GM21737 (cell line): ENCODE data around the gene PURB.
"Not testable (repeated sequence)": the region's sequence is repeated elsewhere in the genome, so short reads cannot be mapped to it uniquely, and the experiment has no call there.

Source experiments
- ATAC-seq: cut with Tn5 transposase; IDR thresholded peaks from one replicate; pipeline ENCODE4 v1.9.1; 2021; ENCODE audit warnings: mild to moderate bottlenecking, moderate library complexity; ENCODE audit not compliant: unreplicated experiment

PURB gene

DNA sequence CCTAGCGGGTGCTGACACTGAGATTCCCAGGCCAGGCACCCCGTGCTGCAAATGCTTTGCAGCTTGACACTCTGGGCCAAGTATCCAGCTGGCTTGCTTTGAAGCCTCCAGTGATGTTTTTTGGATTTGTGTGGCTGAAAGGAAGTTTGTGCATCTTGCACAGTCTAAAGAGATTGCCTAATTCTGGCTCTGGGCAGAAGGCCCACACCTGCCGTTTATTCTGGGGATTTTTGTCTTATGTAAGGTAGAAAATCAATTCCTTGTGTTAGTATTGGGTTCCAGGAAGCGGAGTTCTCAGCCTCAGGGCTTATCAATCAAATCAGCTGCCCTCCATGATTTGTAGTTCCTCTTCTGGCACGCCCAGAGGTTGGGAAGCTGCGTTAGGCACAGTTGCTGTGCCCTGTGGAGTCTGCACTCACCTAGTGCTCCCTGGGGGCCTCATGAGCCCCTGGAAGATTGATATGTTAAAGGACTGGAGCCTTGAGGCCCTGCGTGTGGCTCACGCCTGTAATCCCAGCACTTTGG is 8.4 kb upstream of the PURB start:
- no peak for ATAC-seq

DNA sequence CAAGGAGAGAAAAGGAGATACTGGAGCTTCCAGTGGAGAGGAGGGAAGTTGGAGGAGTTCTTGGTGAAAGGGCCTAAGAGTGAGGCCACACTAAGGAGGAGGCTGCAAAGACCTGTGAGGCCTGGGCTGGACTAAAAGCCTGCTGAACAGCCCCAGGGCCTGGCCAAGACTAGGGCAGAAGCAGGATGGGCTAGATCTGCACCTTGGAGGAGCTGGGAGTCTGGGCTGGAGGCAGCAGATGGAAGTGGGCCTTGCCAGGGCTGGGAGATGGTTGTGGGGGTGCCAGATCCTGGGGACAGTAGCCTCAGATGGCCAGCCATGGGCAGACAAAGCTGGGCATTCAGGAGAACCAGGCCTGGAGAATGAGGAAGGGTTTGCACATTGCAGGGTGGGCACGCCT is 6.5 kb upstream of the PURB start:
- ATAC-seq = no peak

DNA sequence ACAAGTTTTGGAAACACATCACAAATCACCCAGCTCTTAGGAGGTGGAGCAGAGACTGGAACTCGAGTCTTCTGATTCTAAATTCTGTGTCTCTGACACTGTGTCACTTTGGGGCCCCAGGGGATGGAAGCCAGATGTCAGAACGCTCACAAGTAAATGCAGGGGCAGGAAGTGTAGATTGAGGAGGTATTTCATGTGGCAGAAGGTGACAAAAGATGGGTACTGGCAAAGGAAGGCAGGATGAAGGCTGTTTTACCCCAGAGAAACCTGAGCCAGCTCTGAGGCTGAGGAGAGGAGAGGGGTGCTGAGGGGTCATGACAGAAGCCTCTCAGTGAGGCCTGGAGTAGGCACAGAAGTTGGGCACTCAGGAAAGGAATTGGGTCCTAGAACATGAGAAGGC is 6.0 kb upstream of the PURB start:
- no peak for ATAC-seq

DNA sequence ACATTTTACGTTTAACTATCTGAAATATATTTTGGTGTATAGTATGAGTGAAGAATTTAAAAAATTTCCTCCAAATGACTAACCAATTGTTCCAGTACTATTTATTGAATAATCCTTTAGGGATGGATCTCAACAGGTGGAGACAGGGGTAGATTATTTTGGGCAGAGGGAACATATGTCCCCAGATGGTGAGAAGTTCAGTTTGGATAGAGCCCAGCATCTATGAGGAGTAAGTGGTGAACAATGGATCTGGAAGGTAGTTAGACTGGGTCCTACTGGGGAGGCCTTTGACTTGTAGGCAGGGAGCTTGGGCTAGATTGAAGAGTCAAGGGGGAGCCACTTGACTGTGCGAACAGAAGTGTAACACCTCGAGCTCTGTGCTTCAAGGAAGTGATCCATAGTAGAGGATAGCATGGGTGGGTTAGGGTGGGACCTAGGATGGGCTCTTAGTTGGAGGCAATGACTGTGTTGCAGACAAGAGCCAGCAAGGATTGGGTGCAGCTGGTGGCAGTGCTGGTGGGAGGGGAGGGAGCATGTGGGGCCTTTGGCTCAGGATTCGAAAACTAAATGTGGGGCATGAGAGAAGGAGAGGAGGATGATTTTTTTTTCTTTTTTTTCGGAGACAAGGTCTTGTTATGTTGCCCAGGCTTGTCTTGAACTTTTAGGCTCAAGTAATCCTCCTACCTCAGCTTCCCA is 3.9 kb upstream of the PURB start:
- ATAC-seq = no peak

DNA sequence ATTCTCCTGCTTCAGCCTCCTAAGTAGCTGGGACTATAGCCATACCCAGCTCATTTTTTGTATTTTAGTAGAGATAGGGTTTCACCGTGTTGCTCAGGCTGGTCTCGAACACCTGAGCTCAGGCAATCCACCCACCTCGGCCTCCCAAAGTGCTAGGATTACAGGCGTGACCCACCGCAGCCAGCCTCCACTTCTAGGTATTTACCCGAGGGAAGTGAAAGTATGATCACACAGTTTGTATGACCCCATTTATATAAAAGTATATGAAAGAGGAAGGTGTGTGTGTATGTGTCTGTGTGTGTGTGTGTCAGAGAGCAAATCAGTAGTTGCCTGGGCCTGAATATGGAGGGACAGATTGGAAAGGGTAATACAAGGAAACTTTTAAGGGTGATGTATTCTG is 2.0 kb upstream of the PURB start:
- ATAC-seq = no peak

DNA sequence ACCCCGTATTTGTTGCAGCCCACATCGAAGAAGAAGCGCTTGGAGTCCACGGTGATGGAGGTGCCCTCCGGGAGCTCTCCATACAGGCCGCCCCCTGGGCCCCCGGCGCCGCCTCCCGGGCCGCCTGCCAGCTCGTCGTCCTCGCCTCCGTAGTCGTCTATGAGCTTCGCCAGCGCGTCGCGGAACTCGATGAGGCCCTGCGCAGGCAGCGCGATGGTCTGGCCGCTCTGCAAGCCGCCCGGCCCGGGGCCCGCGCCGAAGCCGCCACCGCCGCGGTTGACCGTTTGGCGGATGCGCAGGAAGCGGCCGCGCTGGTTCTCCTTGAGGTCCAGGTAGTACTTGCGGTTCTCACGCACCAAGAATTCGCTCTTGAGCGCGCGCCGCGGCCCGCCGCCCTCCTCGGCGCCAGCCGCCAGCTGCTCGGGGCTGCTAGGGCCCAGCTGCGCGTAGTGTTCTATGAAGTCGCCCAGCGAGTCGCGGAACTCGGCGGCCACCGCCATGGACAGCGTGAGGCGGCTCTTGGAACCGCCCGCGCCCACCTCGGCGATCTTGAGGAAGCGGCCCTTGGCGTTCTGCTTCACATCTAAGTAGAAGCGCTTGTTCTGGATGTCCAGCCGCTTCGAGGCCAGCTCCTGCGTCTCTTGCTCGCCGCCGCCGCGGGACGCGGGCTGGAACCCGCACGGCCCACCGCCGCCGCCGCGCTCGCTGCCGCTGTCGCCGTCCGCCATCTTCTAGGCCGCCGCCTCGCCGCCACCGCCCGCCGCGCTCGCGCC is 523 bp downstream of the PURB start:
- ATAC-seq = peak; percentile 25

DNA sequence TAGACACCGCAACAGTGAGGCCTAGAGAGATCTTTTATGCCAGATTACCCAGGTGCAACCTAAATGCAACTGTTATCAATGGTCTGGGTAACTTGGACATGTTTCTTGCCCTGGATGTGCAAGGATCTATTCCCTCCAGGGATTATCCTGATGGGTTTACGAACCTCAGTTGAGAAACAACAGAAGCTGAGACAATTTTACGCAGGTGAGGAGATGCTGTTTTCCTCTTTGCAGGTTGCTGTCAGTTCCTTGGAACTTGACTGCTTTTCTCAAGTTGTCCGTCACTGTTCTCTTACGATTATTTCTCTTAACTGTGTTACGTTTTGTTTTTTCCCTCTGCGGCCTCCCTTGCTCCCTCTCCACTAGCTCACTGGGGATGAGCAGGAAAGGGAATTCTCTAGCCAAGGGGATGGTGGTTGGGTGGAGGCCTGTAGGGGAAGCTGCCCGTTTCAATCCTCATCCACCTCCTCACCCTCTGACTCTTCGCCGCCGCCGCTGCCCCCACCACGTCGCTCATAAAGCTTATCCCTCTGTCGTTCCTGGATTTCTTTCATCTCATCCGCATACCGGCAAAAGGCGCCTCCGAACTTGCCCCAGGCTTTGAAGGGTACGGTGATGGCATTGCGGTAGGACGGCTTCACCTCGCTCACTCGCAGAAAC is 1.2 kb downstream of the PURB start:
- no peak for ATAC-seq

DNA sequence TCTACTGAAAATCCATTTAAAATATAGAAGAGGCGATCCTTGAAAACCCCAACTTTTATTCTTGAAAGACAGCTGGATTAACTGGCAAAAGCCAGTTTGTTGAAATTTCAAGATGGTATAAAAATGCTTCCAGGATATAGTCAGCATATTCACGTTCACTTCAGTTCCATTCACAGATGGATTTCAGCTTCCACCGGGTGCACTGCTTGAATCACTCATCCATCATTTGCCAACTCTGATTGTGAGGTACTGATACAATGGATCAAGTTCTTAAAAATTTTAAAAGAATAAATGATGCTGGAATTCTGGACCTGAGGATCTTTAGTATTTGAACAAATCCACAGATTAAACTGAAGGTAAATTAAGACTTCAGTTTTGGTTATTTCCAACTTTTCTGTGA is 2.4 kb downstream of the PURB start:
- ATAC-seq = no peak

DNA sequence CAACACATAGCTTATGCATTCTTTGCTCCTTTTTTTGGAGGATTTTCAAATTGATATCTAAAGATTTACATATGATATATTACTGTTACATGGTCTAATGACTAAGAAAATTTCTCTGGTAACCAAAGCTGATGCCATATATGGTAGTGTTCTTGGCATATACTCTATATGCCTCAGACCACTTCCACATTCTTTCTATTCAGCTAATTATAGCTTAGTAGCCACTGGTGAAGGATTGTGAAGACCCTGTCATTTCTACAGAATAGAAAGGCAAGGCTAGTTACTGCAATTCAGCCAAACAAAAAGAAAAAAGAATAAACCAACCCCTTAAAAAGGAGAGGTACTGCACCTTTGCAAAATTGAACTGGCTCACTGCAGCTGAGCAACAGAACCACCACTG is 3.7 kb downstream of the PURB start:
- ATAC-seq = no peak

DNA sequence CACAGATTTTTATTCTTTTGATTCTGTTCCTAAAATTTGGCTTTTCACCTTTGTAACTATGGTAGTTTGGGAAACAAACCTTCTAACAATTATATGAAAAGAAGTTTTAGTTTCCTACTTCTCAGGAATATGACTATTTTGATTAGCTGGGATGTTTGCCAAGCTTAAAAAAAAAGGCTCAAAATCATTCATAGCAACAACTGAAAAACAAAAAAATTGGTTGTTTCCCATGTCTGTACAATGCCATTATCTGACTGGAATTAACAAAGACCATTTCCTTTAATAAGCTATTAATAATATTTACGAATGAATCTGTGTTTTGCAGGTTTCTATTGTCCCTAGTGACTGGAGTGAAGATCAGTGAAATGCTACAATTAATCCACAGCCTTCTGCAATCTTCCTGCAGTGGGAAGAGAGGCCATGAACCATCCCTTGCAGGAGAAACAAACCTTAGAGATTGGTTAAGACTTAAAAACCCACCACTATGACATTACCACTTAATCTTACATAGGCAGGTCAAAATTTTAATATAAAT is 4.2 kb downstream of the PURB start:
- ATAC-seq = no peak

DNA sequence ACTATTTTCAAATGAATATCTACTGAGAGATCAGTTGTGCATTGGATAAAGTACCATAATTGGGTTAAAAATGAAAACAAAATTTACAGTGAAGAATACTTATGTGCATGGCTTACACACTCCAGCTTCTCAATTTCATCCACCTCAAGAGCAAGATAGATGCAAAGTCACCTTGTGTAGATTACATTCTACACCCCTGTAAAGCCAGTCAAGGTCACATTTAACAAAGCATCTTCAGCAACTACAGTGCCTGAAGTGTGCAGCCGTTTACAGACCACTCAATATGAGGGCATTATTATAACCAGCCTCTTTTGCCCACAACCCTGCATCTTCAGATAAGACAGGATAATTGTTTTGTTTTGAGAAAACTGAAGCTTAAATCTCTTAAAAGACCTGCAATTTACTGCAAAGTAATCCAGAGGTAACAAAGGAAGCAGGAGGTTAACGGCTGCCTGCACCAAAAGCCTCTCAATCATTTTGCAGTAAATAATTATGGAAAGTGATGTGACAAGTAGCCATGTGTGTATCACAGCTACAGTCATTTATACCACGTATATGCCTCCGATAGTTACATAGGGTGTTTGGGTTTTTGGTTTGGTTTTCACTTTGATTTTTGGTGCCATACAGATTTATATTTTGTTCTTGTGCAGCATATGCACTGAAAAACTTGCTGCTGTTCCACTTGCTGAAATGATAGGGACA is 4.9 kb downstream of the PURB start:
- ATAC-seq = no peak

DNA sequence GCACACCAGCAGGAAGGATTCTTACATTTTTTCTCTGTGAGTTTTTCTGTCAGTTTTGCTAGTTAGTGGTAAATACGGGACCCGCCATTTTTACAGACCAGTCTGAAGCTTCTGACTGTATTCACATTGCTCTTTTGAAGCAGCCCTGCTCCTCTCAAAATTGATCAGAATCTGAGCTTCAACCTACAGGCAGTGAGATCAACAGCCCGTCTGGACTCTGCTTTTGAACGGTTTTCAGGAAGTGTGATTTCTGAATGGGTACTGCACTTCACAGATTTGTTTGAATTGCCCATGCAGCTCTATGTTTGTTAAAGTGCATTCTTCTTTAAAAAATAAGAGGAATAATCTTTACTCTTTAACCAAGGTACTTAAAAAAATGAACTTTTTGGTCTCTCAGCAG is 8.9 kb downstream of the PURB start:
- no peak for ATAC-seq

DNA sequence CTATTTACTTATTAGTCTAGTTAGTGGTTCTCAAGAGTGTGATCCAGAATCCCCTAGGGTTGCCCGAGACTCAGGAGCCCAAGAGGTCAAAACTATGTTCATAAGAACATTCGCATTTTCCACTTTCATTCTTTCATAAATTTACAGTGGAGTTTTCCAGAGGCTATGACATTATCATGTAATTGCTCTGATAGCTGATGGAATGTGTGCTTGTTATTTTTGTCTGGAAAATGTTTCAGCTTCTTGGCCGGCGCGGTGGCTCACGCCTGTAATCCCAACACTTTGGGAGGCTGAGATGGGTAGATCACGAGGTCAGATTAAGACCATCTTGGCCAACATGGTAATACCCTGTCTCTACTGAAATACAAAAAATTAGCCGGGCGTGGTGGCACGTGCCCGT is 10.1 kb downstream of the PURB start:
- no peak for ATAC-seq

DNA sequence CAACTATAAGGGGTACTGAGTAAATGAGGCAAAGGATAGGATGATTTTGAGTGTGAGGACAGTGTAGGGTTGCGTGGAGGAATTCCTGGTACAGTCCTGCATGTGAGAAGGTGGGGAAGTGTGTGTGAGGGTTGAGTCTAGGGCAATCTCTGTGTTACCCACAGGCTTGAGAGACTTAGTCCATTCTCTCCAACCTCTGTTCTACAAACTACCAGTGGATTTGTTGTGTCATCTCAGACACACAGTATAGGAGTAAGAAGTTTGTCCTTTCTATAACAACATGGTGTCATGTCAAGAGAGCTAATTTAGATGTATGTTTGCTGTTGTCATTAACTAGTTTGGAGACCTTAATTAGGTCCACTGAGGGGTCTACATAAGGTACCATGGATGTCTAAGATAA is 12.5 kb downstream of the PURB start:
- no peak for ATAC-seq

DNA sequence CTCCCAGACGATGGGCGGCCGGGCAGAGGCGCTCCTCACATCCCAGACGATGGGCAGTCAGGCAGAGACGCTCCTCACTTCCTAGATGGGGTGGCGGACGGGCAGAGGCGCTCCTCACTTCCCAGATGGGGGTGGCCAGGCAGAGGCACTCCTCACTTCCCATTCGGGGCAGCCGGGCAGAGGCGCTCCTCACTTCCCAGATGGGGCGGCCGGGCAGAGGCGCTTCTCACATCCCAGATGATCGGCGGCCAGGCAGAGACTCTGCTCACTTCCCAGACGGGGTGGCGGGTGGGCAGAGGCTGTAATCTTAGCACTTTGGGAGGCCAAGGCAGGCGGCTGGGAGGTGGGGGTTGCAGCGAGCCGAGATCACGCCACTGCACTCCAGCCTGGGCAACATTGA is 13.4 kb downstream of the PURB start:
- not testable (repeated sequence) for ATAC-seq

DNA sequence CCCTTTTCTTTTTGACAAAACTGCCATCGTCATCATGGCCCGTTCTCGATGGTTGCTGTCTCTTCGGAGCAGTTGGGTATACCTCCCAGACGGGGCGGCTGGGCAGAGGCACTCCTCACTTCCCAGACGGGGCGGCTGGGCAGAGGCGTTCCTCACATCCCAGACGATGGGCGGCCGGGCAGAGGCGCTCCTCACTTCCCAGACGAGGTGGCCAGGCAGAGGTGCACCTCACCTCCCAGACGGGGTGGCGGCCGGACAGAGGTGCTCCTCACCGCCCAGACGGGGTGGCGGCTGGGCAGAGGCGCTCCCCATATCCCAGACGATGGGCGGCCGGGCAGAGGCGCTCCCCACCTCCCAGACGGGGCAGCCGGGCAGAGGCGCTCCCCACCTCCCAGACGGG is 14.6 kb downstream of the PURB start:
- not testable (repeated sequence) for ATAC-seq

DNA sequence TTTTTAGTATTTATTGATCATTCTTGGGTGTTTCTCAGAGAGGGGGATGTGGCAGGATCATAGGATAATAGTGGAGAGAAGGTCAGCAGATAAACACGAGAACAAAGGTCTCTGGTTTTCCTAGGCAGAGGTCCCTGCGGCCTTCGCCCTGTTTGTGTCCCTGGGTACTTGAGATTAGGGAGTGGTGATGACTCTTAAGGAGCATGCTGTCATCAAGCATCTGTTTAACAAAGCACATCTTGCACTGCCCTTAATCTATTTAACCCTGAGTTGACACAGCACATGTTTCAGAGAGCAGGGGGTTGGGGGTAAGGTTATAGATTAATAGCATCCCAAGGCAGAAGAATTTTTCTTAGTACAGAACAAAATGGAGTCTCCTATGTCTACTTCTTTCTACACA is 15.0 kb downstream of the PURB start:
- not testable (repeated sequence) for ATAC-seq

DNA sequence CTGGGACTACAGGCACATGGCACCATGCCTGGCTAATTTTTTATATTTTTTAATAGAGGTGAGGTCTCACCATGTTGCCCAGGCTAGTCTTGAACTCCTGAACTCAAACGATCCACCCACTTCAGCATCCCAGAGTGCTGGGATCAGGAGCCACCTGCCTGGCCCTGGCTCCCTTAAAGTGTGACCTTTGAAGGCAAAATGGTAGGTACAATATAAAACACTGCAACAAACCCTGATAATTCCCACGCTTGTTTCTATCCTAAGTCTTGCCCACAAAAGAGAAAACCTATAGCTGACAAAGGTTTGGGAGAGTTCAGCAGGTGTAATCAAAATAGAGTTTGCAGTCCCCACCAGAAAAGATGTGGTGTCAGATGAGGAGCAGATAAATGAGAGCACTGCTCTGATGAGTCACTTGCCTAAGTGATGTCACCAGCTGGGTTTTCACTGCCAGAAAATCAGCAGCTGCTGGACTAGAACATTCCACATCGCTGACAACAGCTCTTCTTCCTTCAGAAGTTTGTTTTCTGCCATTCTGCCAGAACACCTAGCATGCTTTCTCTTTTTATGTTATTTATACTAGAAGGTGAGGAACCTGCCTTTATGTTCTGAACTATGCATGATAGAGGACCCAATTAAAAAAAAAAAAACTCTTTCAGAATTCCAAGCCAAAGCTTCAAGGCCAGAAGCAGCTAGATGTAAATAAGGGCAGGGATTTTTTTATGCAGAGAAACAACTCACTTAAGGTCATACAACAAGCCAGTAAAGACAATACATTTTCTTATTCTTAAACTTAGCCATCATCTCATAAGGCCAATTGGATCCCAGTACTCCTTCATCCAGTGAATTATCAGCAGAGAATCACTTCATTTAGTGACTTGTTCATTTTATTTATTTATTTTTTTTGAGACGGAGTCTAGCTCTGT is 18.0 kb downstream of the PURB start:
- ATAC-seq = no peak

DNA sequence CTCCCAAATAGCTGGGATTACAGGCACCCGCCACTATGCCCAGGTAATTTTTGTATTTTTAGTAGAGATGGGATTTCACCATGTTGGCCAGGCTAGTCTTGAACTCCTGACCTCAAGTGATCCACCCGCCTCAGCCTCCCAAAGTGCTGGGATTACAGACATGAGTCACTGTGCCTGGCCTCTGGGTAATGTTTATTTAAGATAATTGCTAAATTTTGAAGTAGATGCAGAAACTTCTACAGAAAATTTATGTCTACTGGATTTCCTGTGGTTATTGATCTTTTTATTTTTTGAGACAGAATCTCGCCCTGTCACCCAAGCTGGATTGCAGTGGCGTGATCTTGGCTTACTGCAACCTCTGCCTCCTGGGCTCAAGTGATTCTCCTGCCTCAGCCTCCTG is 23.4 kb downstream of the PURB start:
- not testable (repeated sequence) for ATAC-seq

DNA sequence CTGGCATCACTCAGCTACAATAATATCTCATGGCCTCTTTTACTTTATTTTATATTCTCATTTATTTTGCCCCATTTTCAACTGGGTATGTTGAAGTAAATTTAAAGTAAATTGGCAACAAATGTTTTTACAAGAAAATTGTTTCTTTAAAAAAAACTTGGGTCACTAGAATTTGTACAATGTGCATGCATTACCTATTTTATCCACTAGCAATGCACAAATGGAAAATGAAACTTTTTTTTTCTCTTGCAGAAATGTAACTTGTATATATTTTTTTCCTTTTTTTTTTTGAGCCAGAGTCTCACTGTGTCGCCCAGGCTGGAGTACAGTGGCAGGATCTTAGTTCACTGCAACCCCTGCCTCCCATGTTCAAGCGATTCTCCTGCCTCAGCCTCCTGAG is 27.2 kb downstream of the PURB start:
- ATAC-seq = no peak
